Sigmoid colon (tissue), 7 donors: ENCODE data around the gene XRCC5. TPM values are rescaled to one million over a fixed set of nuclear protein-coding genes. Genes with fewer than 3 reads are reported as not detected.

Experiments used
- DNase-seq: peaks from one replicate; pipeline ENCODE4 v3.0.0-alpha.2; 2019
- H3K27ac ChIP-seq, 4 donors: fragments of 200-600 bp; sonication (generic); one replicate each; pipeline ENCODE4 v1.5.1; 2016 to 2019; ENCODE audit warnings: mild to moderate bottlenecking in 1 of 4
- H3K27me3 ChIP-seq, 3 donors: fragments of 200-600 bp; sonication (generic); one replicate each; pipeline ENCODE4 v1.5.1; 2019; ENCODE audit warnings: mild to moderate bottlenecking in 1 of 3
- H3K36me3 ChIP-seq, 4 donors: fragments of 200-600 bp; sonication (generic); one replicate each; pipeline ENCODE4 v1.5.1; 2016 to 2019
- H3K4me1 ChIP-seq, 4 donors: fragments of 200-600 bp; sonication (generic); one replicate each; pipeline ENCODE4 v1.5.1; 2017 to 2019
- H3K4me3 ChIP-seq, 4 donors: fragments of 200-600 bp; sonication (generic); one replicate each; pipeline ENCODE4 v1.5.1; 2017 to 2019; ENCODE audit warnings: mild to moderate bottlenecking in 2 of 4, moderate library complexity in 1 of 4
- H3K9me3 ChIP-seq, 4 donors: fragments of 200-600 bp in 3 of 4; sonication (generic) in 3 of 4; one replicate each; pipeline versions ENCODE4 v1.5.1 to v1.6.1; 2013 to 2019
- CTCF ChIP-seq, 4 experiments: fragments of 450-650 bp in 3 of 4; fragments of 200-600 bp in 1 of 4; IDR thresholded peaks; one replicate each; pipeline ENCODE4 v1.5.1; 2016 to 2019; ENCODE audit warnings: antibody characterized with exemption in 4 of 4, mild to moderate bottlenecking in 3 of 4, moderate library complexity in 2 of 4
- EP300 ChIP-seq, 4 donors: sonication (generic); formaldehyde crosslinking; IDR thresholded peaks; one replicate each; pipeline ENCODE4 v1.6.1; 2017; ENCODE audit warnings: antibody characterized with exemption in 4 of 4
- POLR2A ChIP-seq, 2 donors: fragments of 450-650 bp; IDR thresholded peaks; one replicate each; pipeline ENCODE4 v1.6.1; 2016; ENCODE audit warnings: antibody characterized with exemption in 2 of 2, mild to moderate bottlenecking in 2 of 2, moderate library complexity in 2 of 2
- POLR2AphosphoS5 ChIP-seq, 4 donors: sonication (generic); formaldehyde crosslinking; IDR thresholded peaks; one replicate each; pipeline ENCODE4 v1.6.1; 2017; ENCODE audit warnings: antibody characterized with exemption in 4 of 4
- WGBS, 2 donors: extraction: QIAGEN DNeasy Blood & Tissue Kit; methylation state at CpG; one replicate each; pipeline ENCODE4 v1.1.7; 2013; 5-methylcytosine and 5-hydroxymethylcytosine counted together
- intact Hi-C: fragments of 100-400 bp; cut with DNase I; formaldehyde crosslinking; loops from one replicate; pipeline ENCODE4 v1.15.1; 2023
- polyA plus RNA-seq, 3 donors: library from polyadenylated mRNA; stranded (reverse); fragments of 200-250 nt; gene quantifications; one replicate each; pipeline ENCODE4 v1.2.3, GENCODE V29; 2013
- total RNA-seq, 4 donors: library from RNA; depleted of rRNA; stranded (reverse); fragments of >200 nt; gene quantifications; one replicate each; pipeline ENCODE4 v1.1.0, GENCODE V29; 2016
- donor health status: healthy with polysubstance abuse.
- donor health status: Bipolar disorder and iron deficiency.
- donor health status: healthy.

Gene XRCC5
- total and polyA plus RNA-seq, 7 donors, result 70.3 to 152 (median 111) TPM

GRCh38 chr2:216215658-216216390, 106.7 kb downstream of the XRCC5 start:
- Histone ChIP-seq H3K4me3 (no peak overlapping the region), H3K36me3 (no peaks in the 10 kb centered on the region), H3K27me3 (no peaks in the 10 kb centered on the region), H3K9me3 (no peaks in the 10 kb centered on the region), H3K4me1 (peaks cover 0 to under 1% (median 0%) of the 10 kb centered on the region in 4 donors), H3K27ac (no peak overlapping the region)
- 53 to 77% methylated on average over 4 of the region's 4 CpGs for WGBS, 2 donors
- DNase-seq, result no peak
- TF ChIP-seq EP300 (IDR thresholded peaks at IDR 0.05) (no peak), POLR2A (IDR thresholded peaks at IDR 0.05) (no peak), POLR2AphosphoS5 (IDR thresholded peaks at IDR 0.05) (no peak), CTCF (IDR thresholded peaks at IDR 0.05) (no peak)
- intact Hi-C loops, result no loop called here

- no peaks in the 10 kb centered on the region for H3K9me3 ChIP-seq
- TF ChIP-seq CTCF (IDR thresholded peaks at IDR 0.05) (no peak), POLR2AphosphoS5 (IDR thresholded peaks at IDR 0.05) (no peak), POLR2A (IDR thresholded peaks at IDR 0.05) (no peak), EP300 (IDR thresholded peaks at IDR 0.05) (no peak)
- 70 to 72% methylated on average over 7 of the region's 7 CpGs for WGBS, 2 donors
- no peak overlapping the region for H3K27ac ChIP-seq
- no peak for DNase-seq
- no peaks in the 10 kb centered on the region for H3K4me1 ChIP-seq
- H3K27me3 ChIP-seq, result no peaks in the 10 kb centered on the region
- H3K4me3 ChIP-seq, result no peak overlapping the region
- intact Hi-C loops, result no loop called here
- H3K36me3 ChIP-seq, result no peaks in the 10 kb centered on the region
Observed at GRCh38 chr2:216216951-216217903, 108.1 kb downstream of the XRCC5 start.

GRCh38 chr2:216217904-216218260, 108.7 kb downstream of the XRCC5 start:
- no peak for DNase-seq
- no peak overlapping the region for H3K4me3 ChIP-seq
- H3K27me3 ChIP-seq, result no peaks in the 10 kb centered on the region
- H3K4me1 ChIP-seq, result no peaks in the 10 kb centered on the region
- no peaks in the 10 kb centered on the region for H3K9me3 ChIP-seq
- no peaks in the 10 kb centered on the region for H3K36me3 ChIP-seq
- no peak for TF ChIP-seq CTCF (IDR thresholded peaks at IDR 0.05)
- no peak for TF ChIP-seq EP300 (IDR thresholded peaks at IDR 0.05)
- no peak for TF ChIP-seq POLR2A (IDR thresholded peaks at IDR 0.05)
- TF ChIP-seq POLR2AphosphoS5 (IDR thresholded peaks at IDR 0.05), result no peak
- no peak overlapping the region for H3K27ac ChIP-seq
- WGBS, 2 donors, result 82 to 94% methylated on average over 2 of the region's 2 CpGs
- intact Hi-C loops, result no loop called here

- intact Hi-C loops, result no loop called here
- Histone ChIP-seq H3K4me1 (no peaks in the 10 kb centered on the region), H3K36me3 (no peaks in the 10 kb centered on the region), H3K27me3 (no peaks in the 10 kb centered on the region), H3K4me3 (no peak overlapping the region), H3K27ac (no peak overlapping the region), H3K9me3 (no peaks in the 10 kb centered on the region)
- no peak for DNase-seq
- TF ChIP-seq POLR2AphosphoS5 (IDR thresholded peaks at IDR 0.05) (no peak), CTCF (IDR thresholded peaks at IDR 0.05) (no peak), POLR2A (IDR thresholded peaks at IDR 0.05) (no peak), EP300 (IDR thresholded peaks at IDR 0.05) (no peak)
- 68 to 88% methylated on average over 6 of the region's 6 CpGs for WGBS, 2 donors
Observed at GRCh38 chr2:216219861-216220260, 110.7 kb downstream of the XRCC5 start.
